GM21528 (cell line): ENCODE results near the gene ZNRD2.

Source experiments
- ATAC-seq: cut with Tn5 transposase; IDR thresholded peaks from one replicate; pipeline ENCODE4 v1.9.1; 2021; ENCODE audit warnings: mild to moderate bottlenecking, moderate library complexity; ENCODE audit not compliant: unreplicated experiment, low FRiP score

ZNRD2 gene

DNA sequence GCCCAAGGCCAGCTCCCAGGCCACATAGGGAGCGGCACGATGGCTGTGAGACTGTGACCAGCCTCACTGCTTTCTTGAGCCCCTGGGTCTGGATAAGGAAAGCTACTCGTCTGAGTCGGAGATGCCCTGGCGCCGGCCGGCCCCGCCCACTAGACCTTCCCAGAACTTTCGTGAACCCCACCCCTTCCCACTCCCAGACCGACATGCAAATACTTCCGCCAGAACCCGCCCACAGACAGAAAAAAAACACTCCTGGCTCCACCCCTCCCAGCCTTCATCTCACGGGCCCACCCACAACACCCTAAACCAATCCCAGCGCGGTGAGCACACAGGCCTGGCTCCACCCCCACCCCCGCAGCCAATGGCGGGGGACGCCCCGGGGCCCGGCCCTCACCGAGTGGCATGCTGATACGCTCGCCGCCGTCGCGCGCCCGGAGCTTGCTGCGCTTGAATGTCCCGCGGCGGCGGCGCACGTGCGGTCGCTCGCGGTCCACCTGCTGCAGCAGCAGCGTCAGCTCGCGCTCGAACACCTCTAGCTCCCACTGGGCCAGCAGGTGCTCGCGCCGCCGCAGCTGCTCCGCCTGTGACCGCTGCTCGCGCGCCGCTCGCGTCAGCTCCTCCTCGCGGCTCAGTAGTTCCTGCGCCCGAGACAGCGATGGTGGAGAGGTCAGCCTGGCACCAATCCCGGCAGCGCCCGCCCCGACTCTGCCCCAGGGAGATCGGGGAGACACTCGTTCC is 36.8 kb downstream of the ZNRD2 start:
- no peak for ATAC-seq

DNA sequence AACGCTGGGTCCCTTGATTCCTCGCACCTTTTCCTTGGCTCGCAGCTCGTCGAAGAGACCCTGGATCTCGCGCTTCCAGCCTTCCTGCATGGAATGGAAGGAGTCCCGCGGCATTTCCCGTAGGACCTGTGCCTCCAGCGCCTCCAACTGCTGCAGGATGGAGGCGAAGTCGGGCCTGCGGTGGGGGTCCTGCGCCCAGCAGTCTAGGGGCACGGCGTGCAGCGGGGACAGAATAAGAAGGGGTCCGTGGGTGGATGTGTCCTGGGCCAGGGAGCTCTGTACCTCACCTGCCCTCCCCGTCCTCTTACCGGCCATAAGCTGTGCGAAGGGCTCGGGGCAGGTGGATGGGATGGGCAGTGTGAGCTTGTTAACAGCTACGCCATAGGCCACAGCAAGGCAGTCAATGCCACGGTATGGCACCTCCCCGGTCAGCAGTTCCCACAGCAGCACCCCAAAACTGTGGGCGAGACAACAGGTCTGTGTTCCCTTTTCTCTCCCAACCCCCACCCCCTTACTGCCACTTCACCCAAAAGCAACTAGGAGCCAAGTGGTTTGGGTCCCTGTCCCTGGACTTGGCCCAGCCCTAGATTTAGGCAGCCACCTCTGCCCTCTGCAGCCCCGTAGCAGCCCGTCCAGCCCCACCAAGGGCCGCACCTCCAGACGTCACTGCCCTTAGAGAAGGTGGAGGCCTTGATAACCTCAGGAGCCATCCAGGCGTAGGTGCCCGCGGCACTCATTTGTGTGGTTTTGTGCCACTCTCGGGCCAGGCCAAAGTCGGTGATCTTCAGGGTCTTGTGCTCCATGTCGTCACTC is 37.5 kb downstream of the ZNRD2 start:
- no peak for ATAC-seq

- ATAC-seq: no peak
These were observed 39.0 kb downstream of the ZNRD2 start for GRCh38 chr11:65609229-65609628.

DNA sequence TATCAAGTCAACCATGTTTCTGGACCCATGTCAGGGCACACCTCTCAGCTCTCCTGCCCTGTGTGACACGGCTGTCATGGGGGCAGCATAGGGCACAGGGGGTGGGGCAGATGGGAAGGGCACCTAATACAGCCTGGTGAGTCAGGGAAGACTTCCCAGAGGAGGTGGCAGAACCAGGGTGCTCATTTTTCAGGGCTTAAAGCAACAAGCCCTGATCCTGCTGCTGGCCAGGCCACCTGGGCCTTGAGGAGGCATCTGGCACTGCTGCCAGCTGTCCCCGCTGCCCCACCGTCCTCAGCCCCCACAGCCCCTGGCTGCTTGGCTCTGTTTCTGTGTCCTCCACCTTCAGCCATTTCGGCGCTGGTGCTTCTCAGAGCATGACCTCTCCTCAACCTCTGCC is 39.4 kb downstream of the ZNRD2 start:
- no peak for ATAC-seq

- no peak for ATAC-seq
These were observed 40.1 kb downstream of the ZNRD2 start for GRCh38 chr11:65610404-65610803.

GRCh38 chr11:65611028-65611757 is 40.9 kb downstream of the ZNRD2 start:
- ATAC-seq: no peak

DNA sequence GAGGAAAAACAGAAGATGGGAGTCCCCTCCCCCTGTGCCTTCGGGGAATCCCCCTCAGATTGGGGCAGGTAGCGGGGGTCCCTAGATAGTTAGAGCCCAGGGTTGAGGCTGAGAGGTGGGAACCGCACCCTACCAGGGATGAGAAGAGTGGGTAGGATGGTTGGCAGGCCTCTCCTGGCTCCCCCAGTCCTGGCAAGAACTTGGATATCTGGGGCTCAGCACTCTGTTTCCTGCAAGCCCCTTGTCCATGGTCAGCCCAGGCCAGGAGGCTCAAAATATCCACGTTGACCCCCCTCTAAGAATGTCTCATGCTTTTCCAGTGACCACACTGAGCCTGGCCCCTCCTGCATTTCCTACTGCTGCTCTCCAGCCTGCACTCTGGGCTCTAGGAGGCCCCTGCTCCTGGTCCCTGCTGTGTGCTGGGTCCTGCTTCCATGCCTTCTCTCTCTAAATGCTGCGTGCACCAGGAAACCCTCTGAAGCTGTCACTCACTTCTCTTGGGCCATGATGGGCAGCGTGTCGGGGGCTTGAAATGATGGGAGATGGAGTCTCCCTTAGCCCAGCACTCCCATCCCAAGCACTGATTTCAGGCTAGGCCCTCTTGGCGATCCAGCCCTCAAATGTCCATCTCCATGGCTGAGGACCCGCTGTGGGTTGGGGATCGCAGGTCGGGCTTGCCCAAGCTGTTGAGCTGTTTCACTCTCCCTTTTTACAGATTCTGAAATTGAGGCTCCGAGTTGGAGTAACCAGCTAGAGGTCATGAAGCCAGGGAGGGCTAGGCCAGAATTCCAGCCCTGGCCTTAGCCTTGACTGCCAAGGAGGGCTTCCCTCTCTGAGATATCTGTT is 41.7 kb downstream of the ZNRD2 start:
- no peak for ATAC-seq

DNA sequence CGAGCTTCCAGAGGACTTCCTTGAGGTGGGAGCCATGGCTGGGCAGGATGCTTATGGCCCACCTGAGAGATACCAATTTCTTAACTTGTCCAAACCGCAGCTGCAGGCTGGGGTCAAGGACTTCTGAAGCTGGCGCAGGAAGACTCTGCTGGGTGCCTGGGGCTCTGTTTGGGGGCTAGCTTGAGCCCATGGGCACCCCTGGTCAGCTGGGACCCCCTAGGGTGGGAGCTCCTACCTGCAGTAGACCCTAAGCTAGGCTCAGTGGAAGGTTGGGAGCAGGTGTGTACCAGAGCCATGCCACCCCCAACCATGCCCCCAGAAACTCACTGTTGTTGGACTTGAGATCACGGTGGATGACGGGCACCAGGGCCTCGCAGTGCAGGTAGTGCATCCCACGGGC is 42.4 kb downstream of the ZNRD2 start:
- ATAC-seq: no peak

- no peak for ATAC-seq
These were observed 43.0 kb downstream of the ZNRD2 start for GRCh38 chr11:65613091-65613928.

DNA sequence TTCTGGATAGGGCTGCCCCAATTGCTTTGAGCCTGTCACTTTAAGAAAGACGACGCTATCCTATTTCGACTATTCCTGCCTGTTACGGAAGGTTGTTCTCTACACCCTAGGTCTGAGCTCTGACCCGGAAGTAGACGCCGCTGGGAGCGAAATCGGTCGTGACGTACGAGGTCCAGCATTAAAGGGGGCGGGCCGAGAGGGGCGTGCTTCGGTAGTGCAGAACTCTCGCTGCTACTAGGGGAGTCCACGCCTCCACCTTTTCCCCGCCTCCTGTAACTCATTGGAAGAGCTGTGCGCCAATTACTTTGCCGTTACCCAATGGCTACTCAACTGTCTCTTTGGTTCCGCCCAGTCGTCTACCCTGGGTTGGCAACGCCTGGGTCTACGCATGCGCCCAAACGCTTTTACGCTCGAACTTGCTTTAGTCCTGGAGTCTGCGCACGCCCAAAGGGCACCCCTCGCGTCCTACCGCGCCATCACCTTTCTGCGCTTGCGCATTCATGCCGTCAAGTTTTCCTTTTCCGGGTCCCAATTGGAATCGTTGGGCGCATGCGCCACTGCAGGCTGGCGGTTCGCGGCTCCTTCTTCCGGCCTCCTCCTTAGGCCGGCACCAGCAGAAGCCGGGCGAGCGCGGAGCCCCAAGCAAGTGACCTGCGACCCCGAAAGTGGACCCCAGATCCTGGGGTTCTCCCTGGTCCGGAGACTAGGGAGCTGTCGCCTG is 45.1 kb downstream of the ZNRD2 start, which contains the start of gene PCNX3:
PCNX3 (plus strand) TSS at position 548 of the 721 bp plus-strand sequence. CDS start 536 bp downstream, outside the sequence.
- peak; percentile 71 for ATAC-seq

DNA sequence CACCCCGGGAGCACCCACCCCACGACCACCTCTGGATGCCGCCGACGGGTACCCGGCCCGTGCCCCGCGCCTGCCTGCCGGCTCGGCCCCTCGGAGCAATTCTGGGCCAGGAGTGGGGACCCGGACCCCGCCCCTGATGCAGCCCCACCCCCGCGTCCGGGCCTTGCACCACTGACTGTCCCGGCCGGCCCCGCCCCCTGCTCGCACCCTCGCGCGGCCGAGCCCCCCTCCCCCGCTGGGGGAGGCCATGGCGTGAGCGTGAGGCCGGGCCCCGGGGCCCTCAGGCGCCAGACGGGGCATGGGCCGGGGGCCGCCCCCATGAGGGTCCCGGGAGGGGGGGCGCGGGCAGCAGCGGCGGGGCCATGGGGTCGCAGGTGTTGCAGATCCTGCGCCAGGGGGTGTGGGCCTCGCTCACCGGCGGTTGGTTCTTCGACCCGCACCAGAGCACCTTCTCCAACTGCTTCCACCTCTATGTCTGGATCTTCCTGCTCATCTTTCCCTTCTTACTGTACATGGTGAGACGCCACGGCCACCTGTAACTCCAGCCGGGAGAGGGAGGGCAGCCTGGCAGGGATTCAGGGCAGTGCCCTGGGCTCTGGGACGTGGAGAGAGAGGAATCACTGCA is 45.8 kb downstream of the ZNRD2 start:
- ATAC-seq: peak; percentile 4

- no peak for ATAC-seq
These were observed 46.3 kb downstream of the ZNRD2 start for GRCh38 chr11:65616575-65617001.

- no peak for ATAC-seq
These were observed 47.0 kb downstream of the ZNRD2 start for GRCh38 chr11:65617136-65617850.

DNA sequence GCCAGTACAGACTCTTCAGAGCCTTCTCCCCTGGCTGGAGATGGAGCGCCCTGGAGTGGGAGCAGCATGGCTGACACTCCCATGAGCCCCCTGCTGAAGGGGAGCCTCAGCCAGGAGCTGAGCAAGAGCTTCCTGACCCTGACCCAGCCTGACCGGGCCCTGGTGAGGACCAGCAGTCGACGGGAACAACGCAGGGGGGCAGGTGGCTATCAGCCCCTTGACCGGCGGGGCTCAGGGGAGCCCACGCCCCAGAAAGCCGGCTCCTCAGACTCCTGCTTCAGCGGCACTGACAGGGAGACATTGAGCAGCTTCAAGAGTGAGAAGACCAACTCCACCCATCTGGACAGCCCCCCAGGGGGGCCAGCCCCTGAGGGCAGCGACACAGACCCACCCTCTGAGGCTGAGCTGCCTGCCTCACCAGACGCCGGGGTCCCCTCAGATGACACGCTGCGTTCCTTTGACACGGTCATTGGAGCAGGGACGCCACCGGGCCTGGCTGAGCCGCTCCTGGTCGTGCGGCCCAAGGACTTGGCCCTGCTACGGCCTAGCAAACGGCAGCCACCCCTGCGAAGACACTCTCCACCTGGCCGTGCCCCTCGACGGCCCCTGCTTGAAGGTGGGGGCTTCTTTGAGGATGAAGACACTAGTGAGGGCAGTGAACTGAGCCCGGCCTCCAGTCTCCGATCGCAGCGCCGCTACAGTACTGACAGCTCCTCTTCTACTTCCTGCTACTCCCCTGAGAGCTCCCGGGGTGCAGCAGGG is 47.9 kb downstream of the ZNRD2 start:
- ATAC-seq: no peak

GRCh38 chr11:65618763-65619162 is 48.5 kb downstream of the ZNRD2 start:
- ATAC-seq: no peak

GRCh38 chr11:65619281-65619928 is 49.1 kb downstream of the ZNRD2 start:
- no peak for ATAC-seq
